ENCODE results near the gene HAP1.

HAP1 gene

GRCh38 chr17:41762841-41763240 is 28.4 kb upstream of the HAP1 start:
- H3K9ac ChIP-seq (ENCODE audit: low read length) = no peak overlapping the region
- H2AFZ ChIP-seq (ENCODE audit: low read length) = no peak overlapping the region
- H3K9me2 ChIP-seq (ENCODE audit: low read depth, low read length) = no peaks in the 10 kb centered on the region
- no peaks in the 10 kb centered on the region for H3K79me2 ChIP-seq (ENCODE audit: insufficient read depth, low read length)
- H3K36me3 ChIP-seq (ENCODE audit: insufficient read depth, low read length) = peaks cover 30% of the 10 kb centered on the region
- H3K4me2 ChIP-seq (ENCODE audit: low read length) = no peak overlapping the region
- no peak overlapping the region for H3K27ac ChIP-seq (ENCODE audit: low read depth, low read length, poor library complexity, severe bottlenecking)
- no peaks in the 10 kb centered on the region for H4K20me1 ChIP-seq (ENCODE audit: insufficient read depth, low read length)
- H3K27me3 ChIP-seq (ENCODE audit: insufficient read depth, low read length) = no peaks in the 10 kb centered on the region
- no peaks in the 10 kb centered on the region for H3F3A ChIP-seq (ENCODE audit: insufficient read depth, low read length)
- TF ChIP-seq EZH2 (IDR thresholded peaks at IDR 0.05; ENCODE audit: borderline replicate concordance, low read length) (no peak), CTCF (IDR thresholded peaks at IDR 0.05; ENCODE audit: low read length) (no peak)
- H3K9me3 ChIP-seq (ENCODE audit: low read length) = no peaks in the 10 kb centered on the region
- no peak overlapping the region for H3K4me3 ChIP-seq (ENCODE audit: low read depth, low read length, poor library complexity, severe bottlenecking)
- no peaks in the 10 kb centered on the region for H3K4me1 ChIP-seq (ENCODE audit: insufficient read depth, low read length, severe bottlenecking)

GRCh38 chr17:41762391-41762790 is 27.9 kb upstream of the HAP1 start:
- H3K27ac ChIP-seq (ENCODE audit: low read depth, low read length, poor library complexity, severe bottlenecking) = no peak overlapping the region
- TF ChIP-seq CTCF (IDR thresholded peaks at IDR 0.05; ENCODE audit: low read length) (no peak), EZH2 (IDR thresholded peaks at IDR 0.05; ENCODE audit: borderline replicate concordance, low read length) (no peak)

GRCh38 chr17:41760878-41761277 is 26.4 kb upstream of the HAP1 start:
- H3K4me2 ChIP-seq (ENCODE audit: low read length) = no peak overlapping the region
- H3K79me2 ChIP-seq (ENCODE audit: insufficient read depth, low read length) = no peaks in the 10 kb centered on the region
- H3K4me3 ChIP-seq (ENCODE audit: low read depth, low read length, poor library complexity, severe bottlenecking) = no peak overlapping the region
- no peaks in the 10 kb centered on the region for H3F3A ChIP-seq (ENCODE audit: insufficient read depth, low read length)
- no peak overlapping the region for H2AFZ ChIP-seq (ENCODE audit: low read length)
- no peak overlapping the region for H3K9ac ChIP-seq (ENCODE audit: low read length)
- H3K36me3 ChIP-seq (ENCODE audit: insufficient read depth, low read length) = peaks cover 25% of the 10 kb centered on the region
- H3K4me1 ChIP-seq (ENCODE audit: insufficient read depth, low read length, severe bottlenecking) = no peaks in the 10 kb centered on the region
- no peaks in the 10 kb centered on the region for H3K9me3 ChIP-seq (ENCODE audit: low read length)
- TF ChIP-seq EZH2 (IDR thresholded peaks at IDR 0.05; ENCODE audit: borderline replicate concordance, low read length) (no peak), CTCF (IDR thresholded peaks at IDR 0.05; ENCODE audit: low read length) (no peak)
- no peaks in the 10 kb centered on the region for H4K20me1 ChIP-seq (ENCODE audit: insufficient read depth, low read length)
- no peaks in the 10 kb centered on the region for H3K9me2 ChIP-seq (ENCODE audit: low read depth, low read length)
- H3K27me3 ChIP-seq (ENCODE audit: insufficient read depth, low read length) = no peaks in the 10 kb centered on the region
- no peak overlapping the region for H3K27ac ChIP-seq (ENCODE audit: low read depth, low read length, poor library complexity, severe bottlenecking)

More at GRCh38 chr17:41762391-41762790, 27.9 kb upstream of the HAP1 start:
- Histone ChIP-seq H3K4me2 (ENCODE audit: low read length) (no peak overlapping the region), H3K36me3 (ENCODE audit: insufficient read depth, low read length) (peaks cover 30% of the 10 kb centered on the region), H3K9me3 (ENCODE audit: low read length) (no peaks in the 10 kb centered on the region), H2AFZ (ENCODE audit: low read length) (no peak overlapping the region), H3K4me1 (ENCODE audit: insufficient read depth, low read length, severe bottlenecking) (no peaks in the 10 kb centered on the region), H3K79me2 (ENCODE audit: insufficient read depth, low read length) (no peaks in the 10 kb centered on the region), H3K9me2 (ENCODE audit: low read depth, low read length) (no peaks in the 10 kb centered on the region), H3K4me3 (ENCODE audit: low read depth, low read length, poor library complexity, severe bottlenecking) (no peak overlapping the region), H3K9ac (ENCODE audit: low read length) (no peak overlapping the region), H4K20me1 (ENCODE audit: insufficient read depth, low read length) (no peaks in the 10 kb centered on the region), H3K27me3 (ENCODE audit: insufficient read depth, low read length) (no peaks in the 10 kb centered on the region), H3F3A (ENCODE audit: insufficient read depth, low read length) (no peaks in the 10 kb centered on the region)
